Endometrial microvascular endothelial cells (primary cell): ENCODE results near the gene GPR75. TPM values are rescaled to one million over a fixed set of nuclear protein-coding genes. Genes with fewer than 3 reads are reported as not detected.

Experiments used
- in situ Hi-C: cut with HindIII; loops from 2 replicates; pipeline ENCODE4 v1.10.0; 2017; ENCODE audit warnings: low sequenced_read_pairs, low pct_unique_long_range_greater_than_20kb; ENCODE audit errors: inconsistent ontology term
- total RNA-seq: library from RNA; depleted of rRNA; stranded (reverse); fragments of >200 nt; gene quantifications from one replicate; pipeline ENCODE4 v1.2.3, GENCODE V29; 2015; ENCODE audit errors: inconsistent ontology term

Gene GPR75
- 3.3 TPM for total RNA-seq

DNA sequence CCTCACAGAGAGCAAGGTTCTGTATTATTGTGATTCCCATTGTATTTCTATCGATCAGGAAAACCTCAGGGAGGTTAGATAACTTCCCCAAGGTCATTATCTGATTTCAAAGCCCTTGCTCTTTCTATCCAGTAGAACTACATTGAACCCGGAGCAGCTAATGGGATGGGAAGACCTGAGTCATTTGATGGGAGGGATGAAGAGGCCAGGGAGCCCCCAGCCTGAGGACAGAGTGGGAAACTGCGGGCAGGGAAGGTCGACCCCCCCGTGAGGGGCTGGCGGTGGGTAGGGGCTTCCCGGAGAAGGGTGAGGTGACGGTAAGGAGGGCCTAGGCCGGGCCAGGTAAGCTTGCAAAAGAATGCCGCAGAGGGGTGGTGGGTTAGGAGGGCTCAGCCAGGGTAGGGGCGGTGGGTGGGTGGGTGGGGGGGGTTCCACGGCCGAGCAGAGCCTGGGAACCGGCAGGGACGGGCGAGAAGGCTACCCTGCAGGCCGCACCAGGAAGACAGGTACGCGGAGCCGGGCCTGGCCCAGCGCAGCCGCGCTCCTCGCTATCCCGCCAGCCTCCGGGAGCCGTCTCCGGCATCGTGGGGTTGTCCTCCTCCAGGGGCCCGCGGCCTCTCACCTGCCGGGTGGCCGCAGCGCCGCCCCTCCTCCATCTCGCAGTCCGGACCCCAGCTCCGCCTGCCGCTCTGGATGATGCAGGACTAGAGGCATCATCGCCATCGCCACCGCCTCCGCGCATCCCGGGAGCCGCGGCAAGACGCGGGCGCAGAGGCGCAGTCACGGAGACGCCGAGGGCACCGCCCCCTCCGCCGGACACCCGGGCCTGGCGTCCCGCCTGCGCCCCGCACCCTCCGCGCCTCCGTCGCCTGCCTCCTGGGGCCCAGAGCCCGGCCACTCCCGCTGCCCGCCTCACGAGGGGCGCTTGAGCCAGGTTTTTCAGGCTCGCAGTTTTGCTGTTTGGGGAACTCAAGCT is at the start of gene GPR75:
Gene GPR75 (minus strand): TSS at position 762 of the 976 bp plus-strand sequence. CDS start 5,211 bp downstream, outside the sequence.
- in situ Hi-C loops, result no loop called here

DNA sequence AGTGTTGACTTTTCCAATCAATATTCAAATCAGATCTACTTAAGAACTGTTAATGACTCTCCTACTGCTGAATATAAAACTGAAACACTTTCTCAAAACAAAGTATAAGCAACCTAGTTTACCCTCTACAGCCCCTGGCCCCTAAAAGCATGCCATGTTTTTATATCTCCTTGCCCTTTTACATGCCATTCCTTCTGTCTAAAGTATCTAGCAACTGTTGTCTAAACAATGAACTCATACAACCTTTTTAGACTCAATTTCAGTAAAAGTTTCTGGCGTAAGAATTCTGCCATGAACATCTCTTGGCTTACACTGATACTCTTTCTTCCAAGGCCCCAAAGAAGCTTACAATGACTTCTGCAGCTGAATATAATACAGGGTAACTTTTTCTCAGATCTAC is 47.8 kb upstream of the GPR75 start:
- in situ Hi-C loops, result no loop called here

DNA sequence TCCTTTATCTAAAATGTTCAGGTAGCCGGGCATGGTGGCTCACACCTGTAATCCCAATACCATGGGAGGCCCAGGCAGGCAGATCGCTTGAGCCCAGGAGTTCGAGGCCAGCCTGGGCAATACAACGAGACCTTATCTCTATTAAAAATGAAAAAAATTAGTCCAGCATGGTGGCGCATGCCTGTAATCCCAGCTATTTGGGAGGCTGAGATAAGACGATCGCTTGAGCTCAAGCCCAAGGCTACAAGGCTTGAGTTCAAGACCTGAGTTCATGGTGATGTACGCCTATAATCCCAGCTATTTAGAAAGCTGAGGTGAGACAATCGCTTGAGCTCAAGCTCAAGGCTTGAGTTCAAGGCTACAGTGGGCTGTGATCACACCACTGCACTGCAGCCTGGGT is 45.6 kb upstream of the GPR75 start:
- in situ Hi-C loops, result no loop called here

DNA sequence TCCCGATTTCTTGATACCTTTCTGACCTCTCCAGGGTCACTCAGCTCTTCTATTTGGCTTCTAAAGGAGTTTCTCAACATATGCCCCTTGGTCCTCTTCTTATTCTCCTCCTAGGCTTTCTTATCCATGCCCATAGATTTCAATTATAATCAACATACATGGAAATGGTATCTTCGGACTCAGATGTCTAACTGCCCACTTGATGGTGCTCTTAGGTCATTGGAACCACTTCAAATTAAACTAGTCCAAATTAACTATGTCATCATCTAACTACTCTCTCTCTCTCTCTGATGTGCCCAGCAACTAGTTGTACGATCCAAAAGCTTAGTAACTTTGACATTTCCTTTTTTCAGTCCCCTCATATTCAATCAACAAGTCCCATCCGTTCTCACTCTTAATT is 43.2 kb upstream of the GPR75 start:
- in situ Hi-C loops, result no loop called here

DNA sequence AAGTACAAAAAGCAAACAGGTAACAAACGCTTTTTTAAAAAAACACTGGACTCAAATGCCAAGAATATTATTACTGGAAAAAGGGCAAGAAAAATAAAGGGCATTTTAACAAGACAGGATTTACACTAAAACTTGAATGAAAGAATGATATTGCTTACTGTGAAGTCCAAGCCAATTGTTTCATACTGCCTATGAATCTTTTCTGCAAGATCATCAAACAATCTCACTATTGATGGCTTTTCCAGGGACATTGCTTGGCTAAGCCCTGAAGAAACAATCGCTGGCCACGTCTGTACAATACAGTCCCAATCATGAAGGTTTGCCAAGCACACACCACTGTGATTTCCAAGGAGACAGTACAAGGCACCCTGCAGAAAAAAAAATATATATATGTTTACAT is 41.4 kb upstream of the GPR75 start:
- in situ Hi-C loops, result no loop called here

DNA sequence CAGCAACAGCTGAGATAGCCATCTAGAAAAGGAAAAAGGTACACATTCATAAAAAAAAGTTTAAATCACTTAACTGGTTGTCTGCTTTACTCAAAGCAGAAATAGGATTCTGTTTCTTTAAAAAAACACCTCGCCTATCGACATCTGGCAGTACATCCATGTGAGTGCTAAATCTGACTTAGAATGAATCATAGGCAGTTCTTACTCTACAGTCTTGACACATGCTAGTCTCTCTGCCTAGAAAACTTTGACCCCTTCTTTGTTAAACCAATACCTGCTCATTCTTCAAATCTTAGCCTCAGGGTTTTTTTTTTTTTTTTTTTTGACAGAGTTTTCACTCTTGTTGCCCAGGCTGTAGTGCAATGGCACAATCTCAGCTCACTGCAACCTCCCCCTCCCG is 37.1 kb upstream of the GPR75 start:
- in situ Hi-C loops, result no loop called here

DNA sequence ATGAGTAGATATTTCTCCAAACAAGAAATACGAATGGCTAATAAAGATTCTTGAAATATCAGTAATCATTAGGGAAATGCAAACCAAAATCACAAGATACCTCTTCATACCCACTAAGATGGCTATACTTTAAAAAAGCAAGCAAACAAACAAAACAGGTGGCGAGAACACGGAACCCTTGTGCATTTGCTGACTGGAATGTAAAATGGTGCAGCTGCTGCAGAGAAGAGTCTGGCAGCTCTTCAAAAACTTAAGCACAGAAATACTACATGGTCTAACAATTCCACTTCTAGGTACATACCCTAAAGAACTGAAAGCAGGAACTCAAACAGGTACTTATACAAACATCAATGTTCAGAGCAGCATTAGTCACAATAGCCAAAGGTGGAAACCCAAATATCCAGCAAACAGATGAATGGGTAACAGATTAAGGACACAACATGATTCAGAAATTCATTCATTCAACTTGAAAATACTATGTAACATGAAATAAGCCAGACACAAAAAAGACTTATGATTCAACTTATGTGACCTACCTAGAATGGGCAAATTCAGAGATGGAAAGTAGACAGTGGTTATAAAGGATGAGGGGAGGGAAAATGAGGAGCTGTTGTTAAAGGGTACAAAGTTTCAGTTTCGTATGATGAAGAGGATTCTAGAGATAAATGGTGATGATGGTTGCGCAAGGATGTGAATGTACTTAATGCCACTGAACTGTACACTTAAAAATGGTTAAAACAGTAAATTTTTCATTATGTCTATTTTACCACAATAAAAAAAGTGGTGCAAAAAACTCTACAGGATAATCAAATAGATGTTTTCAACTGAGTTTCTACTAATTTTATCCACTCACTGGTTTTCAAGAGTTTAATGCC is 26.9 kb upstream of the GPR75 start:
- in situ Hi-C loops, result no loop called here

DNA sequence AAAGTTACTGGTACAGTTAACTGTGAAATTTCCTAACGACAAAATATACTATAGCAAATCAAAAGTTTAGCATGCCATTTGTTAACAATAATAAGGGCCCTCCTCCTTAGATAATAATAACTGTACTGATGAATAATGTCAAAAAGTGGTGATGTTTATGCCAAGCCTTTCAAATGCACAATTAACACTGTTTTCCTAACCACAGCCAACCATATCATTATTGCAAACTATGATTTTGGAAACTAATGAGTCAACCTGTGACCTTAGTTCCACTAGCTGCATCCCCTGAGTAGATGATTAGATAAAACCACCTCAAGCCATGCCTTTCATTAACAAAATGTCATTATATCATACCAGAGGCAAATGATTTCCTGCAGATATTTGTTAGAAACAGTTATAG is 25.1 kb upstream of the GPR75 start:
- in situ Hi-C loops, result no loop called here

DNA sequence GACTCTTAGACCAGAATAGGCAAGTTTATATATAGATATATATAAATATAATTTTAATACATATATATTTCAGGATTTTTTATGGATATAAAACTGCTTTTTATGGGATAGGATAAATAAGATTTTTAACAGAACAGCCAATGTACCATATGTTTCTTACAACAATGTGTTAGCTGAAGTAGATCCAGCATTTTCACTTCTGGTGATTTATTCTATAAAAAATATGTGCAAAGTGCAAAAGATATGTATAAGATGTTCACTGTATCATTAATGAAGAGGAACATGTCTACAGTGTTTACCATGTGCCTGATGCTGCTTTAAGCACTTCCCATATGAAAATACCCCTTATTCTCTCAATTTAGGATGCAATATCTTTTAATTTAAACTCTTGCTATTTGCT is 22.2 kb upstream of the GPR75 start:
- in situ Hi-C loops, result no loop called here

DNA sequence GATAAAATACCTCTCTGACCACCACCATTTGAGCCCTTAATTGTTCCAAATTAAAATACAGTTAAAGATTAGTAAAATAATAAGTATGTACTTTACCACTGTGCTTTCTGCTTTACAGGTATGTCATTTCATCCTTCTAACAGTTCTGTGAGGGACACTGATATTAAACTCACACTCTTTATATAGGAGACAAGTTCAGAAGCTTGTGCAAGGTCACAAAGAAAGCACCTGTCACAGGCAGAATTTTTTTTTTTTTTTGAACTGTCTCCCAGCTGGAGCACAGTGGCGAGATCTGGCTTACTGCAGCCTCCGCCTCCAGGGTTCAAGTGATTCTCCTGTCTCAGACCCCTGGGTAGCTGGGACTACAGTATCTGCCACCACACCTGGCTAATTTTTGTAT is 21.6 kb upstream of the GPR75 start:
- in situ Hi-C loops, result no loop called here

DNA sequence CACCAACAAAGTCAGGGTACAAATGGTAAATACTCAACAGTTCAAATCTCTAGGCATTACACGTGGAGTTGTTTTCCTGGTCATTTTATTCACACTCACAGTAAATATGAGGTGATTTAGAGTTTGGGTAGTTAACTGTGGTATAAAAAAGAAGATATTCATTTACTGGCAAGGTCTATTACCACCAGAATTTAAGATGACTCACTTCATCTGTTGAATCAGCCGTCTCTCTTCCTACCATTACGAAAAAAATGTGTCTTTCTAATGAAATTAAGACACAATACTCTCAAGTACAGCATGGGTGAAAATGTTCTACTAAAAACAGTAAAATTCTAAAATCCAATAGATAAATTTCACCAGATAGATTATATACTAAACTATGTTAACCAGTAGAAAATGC is 21.0 kb upstream of the GPR75 start:
- in situ Hi-C loops, result no loop called here

DNA sequence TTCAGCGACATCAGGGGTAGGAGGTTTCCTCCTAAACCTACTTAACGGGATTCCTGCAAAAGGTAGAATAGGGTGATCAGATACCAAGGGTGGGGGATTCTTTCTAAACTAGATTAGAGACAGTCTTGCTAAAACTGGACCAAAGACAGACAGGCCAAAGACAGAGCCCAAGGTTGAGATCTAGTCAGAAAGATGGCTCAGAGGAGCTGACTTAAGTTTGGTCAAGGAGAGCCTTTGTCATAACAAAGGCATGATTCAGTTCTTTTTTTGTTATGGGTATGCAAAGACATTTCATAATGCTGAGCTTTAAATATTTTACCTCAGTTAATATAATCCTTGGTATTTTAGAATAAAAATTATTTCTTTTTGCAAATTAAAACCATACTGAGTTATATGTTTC is 17.8 kb upstream of the GPR75 start:
- in situ Hi-C loops, result no loop called here

DNA sequence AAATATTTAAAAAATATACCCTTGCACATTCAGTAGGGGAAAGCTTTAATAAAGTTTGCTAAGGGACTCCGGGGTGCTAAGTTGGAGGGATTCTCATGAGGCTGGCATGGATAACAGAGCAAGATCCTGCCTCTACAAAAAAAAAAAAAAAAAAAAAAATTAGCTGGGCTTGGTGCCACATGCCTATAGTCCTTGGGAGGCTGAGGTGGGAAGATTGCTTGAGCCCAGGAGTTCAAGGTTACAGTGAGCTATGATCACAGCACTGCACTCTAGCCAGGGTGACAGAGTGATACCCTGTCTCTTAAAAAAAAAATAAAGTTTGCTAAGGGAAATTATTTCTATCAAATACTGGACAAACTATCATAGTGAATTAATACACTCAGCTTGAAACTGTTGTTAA is 17.3 kb upstream of the GPR75 start:
- in situ Hi-C loops, result no loop called here

DNA sequence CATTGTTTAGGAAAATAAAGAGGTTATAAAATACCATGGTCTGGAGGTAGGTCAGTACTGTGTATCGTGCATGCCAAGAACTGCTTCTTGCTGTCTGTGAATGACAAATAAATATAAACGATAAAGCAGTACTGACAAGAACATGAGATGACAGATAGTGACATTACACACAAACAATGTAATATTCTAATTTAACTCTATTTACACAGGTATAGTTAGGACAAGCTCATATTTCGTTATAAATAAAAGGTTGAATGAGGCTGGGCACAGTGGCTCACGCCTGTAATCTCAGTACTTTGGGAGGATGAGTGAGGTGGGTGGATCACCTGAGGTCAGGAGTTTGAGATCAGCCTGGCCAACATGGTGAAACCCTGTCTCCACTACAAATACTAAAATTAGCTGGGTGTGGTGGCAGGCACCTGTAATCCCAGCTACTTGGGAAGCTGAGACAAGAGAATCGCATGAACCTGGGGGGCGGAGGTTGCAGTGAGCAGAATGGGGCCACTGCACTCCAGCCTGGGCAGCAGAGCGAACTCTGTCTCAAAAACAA is 14.7 kb upstream of the GPR75 start:
- in situ Hi-C loops, result no loop called here

DNA sequence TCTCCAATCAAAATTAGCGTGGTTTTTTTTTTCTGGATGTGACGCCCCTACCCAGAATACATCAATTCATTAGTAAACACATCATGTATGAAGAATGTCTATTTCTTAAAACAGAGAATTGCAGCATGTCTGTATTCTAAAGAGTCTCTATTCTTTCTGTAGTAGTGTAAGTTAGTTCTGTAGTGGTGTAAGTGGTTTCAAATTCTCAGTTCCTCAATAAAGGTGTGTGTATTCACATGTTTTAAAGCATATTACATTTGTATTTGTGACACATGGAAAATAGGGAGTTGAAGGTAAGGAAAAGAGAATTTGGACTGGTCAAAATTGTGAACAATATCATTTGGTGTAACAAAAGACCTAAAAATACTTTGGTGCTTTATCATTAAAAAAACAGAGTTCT is 8.0 kb upstream of the GPR75 start:
- in situ Hi-C loops, result no loop called here

DNA sequence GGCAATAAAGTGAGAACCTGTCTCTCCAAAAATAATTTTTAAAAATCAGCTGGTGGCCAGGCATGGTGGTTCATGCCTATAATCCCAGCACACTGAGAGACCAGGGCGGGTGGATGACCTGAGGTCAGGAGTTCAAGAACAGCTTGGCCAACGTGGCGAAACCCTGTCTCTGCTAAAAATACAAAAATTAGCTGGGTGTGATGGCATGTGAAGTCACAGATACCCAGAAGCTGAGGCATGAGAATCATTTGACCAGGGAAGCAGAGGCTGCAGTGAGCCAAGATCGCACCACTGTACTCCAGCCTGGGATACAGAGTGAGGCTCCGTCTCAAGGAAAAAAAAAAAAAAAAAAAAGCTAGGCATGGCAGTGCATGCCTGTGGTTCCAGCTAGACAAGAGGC is 7.4 kb upstream of the GPR75 start:
- in situ Hi-C loops, result no loop called here

DNA sequence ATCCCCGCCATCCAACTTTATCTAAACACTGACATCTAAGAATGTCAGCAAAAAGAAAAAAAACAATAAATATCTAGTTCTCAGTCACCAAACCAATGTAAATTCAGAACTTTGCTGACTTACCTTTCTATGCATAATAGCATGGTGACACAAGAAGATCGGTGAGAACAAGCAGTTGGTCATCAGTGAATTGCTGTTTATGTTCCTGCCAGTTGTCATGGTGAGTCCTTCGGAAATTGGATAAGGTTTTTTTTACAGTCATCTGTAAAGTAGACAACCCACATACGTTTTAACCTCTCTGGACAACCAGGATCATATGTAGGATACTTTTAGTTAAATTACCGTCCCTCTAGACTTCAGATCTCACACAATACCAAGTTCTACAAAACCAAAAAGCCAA is 6.2 kb upstream of the GPR75 start:
- in situ Hi-C loops, result no loop called here

DNA sequence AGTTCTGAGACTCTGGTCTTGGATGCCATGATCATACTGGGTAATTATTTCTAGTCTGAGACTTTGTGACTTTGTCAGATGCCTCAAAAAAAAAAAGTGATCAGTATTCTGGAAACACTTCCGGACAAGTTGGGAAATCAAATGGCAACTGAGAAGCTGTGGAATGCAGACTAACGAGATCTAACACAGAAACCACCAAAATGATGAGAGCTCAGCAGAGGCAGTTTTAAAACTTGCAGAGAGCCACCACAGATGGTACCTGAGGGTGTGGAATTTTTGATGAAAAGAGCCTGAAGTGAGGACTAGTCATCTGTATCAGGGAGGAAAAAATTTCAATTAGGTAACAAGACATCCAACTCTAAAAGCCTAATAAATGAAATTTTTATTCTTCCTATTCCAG is 5.5 kb upstream of the GPR75 start:
- in situ Hi-C loops, result no loop called here

DNA sequence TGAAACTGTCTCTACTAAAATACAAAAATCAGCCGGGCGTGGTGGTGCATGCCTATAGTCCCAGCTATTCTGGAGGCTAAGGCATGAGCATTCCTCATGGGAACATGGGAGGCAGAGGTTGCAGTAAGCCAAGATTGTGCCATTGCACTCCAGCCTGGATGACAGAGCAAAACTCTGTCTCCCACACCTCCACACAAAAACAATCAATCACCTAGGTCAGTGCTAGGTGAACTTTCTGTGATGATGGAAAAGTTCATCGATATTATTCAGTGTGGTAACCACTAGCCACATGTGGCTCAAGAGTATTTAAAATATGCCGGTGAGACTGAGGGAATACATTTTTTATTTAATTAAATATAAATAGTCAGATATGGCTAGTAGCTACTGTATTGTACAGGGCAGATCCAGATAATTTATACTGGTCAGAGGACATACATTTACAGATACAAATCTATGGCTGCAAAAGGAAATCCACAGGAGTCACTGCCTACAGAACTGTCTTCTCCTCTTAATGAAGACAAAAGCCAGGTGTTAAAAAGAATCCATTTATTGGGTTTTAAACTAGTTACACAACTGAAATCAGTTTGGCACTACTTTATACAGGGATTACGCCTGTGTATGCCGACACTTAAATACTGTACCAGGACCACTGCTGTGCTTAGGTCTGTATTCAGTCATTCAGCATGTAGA is 3.9 kb upstream of the GPR75 start:
- in situ Hi-C loops, result no loop called here
